ENCODE measurements around the gene NCOA7. TPM values are rescaled to one million over a fixed set of nuclear protein-coding genes. Genes with fewer than 3 reads are reported as not detected.
A peak's percentile ranks its signal among the peaks of the same experiment; 100 is the strongest.
"Not testable (repeated sequence)": the region's sequence is repeated elsewhere in the genome, so short reads cannot be mapped to it uniquely, and the experiment has no call there.

The NCOA7 gene
- total RNA-seq, 1 experiment from 2014 or later = 5.9 TPM

GRCh38 chr6:125868252-125868651 is 77.5 kb downstream of the NCOA7 start:
- DNase-seq (ENCODE audit: low spot score) = no peak

- no peak for DNase-seq (ENCODE audit: low spot score)
These were observed 78.1 kb downstream of the NCOA7 start for GRCh38 chr6:125868678-125869395.

GRCh38 chr6:125869427-125869826 is 78.7 kb downstream of the NCOA7 start:
- DNase-seq (ENCODE audit: low spot score) = no peak

- no peak for DNase-seq (ENCODE audit: low spot score)
These were observed 80.6 kb downstream of the NCOA7 start for GRCh38 chr6:125871365-125871764.

GRCh38 chr6:125872259-125872921 is 81.6 kb downstream of the NCOA7 start:
- peak; percentile 51 for DNase-seq (ENCODE audit: low spot score)

GRCh38 chr6:125882243-125882642 is 91.5 kb downstream of the NCOA7 start:
- no peak for DNase-seq (ENCODE audit: low spot score)

GRCh38 chr6:125884634-125885371 is 94.0 kb downstream of the NCOA7 start:
- DNase-seq (ENCODE audit: low spot score) = no peak

- no peak for DNase-seq (ENCODE audit: low spot score)
These were observed 95.3 kb downstream of the NCOA7 start for GRCh38 chr6:125886021-125886420.

GRCh38 chr6:125886914-125887313 is 96.2 kb downstream of the NCOA7 start:
- DNase-seq (ENCODE audit: low spot score) = no peak

- no peak for DNase-seq (ENCODE audit: low spot score)
These were observed 96.6 kb downstream of the NCOA7 start for GRCh38 chr6:125887372-125887771.

GRCh38 chr6:125888989-125889656 is 98.4 kb downstream of the NCOA7 start:
- peak; percentile 18 for DNase-seq (ENCODE audit: low spot score)

- no peak for DNase-seq (ENCODE audit: low spot score)
These were observed 109.0 kb downstream of the NCOA7 start for GRCh38 chr6:125899726-125900182.

GRCh38 chr6:125904871-125905270 is 114.1 kb downstream of the NCOA7 start:
- peak; percentile 92 for DNase-seq (ENCODE audit: low spot score)

GRCh38 chr6:125906158-125906998 is 115.6 kb downstream of the NCOA7 start:
- DNase-seq (ENCODE audit: low spot score) = peak; percentile 10

- no peak for DNase-seq (ENCODE audit: low spot score)
These were observed 119.8 kb downstream of the NCOA7 start for GRCh38 chr6:125910527-125910926.

- not testable (repeated sequence) for DNase-seq (ENCODE audit: low spot score)
These were observed 120.3 kb downstream of the NCOA7 start for GRCh38 chr6:125911051-125911451.

- not testable (repeated sequence) for DNase-seq (ENCODE audit: low spot score)
These were observed 121.7 kb downstream of the NCOA7 start for GRCh38 chr6:125912430-125912829.

GRCh38 chr6:125913145-125913544 is 122.4 kb downstream of the NCOA7 start:
- no peak for DNase-seq (ENCODE audit: low spot score)

GRCh38 chr6:125913864-125914351 is 123.1 kb downstream of the NCOA7 start:
- peak; percentile 92 for DNase-seq (ENCODE audit: low spot score)

- DNase-seq (ENCODE audit: low spot score) = no peak
These were observed 127.5 kb downstream of the NCOA7 start for GRCh38 chr6:125918230-125918629.

Measured in A172 (cell line).